Heart left ventricle (tissue), 16 donors: ENCODE results near the gene SPEF2. TPM values are rescaled to one million over a fixed set of nuclear protein-coding genes. Genes with fewer than 3 reads are reported as not detected.

Experiments used
- ATAC-seq, 4 donors: fragments of 200-7000 bp; cut with Tn5 transposase; one replicate each; pipeline ENCODE4 v1.9.1; 2020 to 2022; ENCODE audit warnings: moderate library complexity in 4 of 4, mild to moderate bottlenecking in 3 of 4, moderate number of reproducible peaks in 1 of 4
- DNase-seq, 5 donors: peaks; one replicate each; pipeline ENCODE4 v3.0.0-alpha.2; 2020
- H3K27ac ChIP-seq, 12 donors: fragments of 200-600 bp; sonication (generic) in 4 of 12; one replicate each; pipeline versions ENCODE4 v1.5.0 to v1.8.0; 2016 to 2022; ENCODE audit warnings: mild to moderate bottlenecking in 2 of 12
- H3K27me3 ChIP-seq, 9 donors: fragments of 200-600 bp; sonication (generic) in 2 of 9; one replicate each; pipeline versions ENCODE4 v1.5.1 to v1.8.0; 2016 to 2022; ENCODE audit warnings: mild to moderate bottlenecking in 3 of 9
- H3K36me3 ChIP-seq, 9 donors: fragments of 200-600 bp; sonication (generic) in 2 of 9; one replicate each; pipeline versions ENCODE4 v1.5.0 to v1.8.0; 2018 to 2022; ENCODE audit warnings: mild to moderate bottlenecking in 2 of 9
- H3K4me1 ChIP-seq, 12 donors: fragments of 200-600 bp; sonication (generic) in 4 of 12; one replicate each; pipeline versions ENCODE4 v1.5.0 to v1.8.0; 2016 to 2022; ENCODE audit warnings: mild to moderate bottlenecking in 3 of 12
- H3K4me3 ChIP-seq, 12 donors: fragments of 200-600 bp; sonication (generic) in 4 of 12; one replicate each; pipeline versions ENCODE4 v1.5.0 to v1.8.0; 2017 to 2022; ENCODE audit warnings: mild to moderate bottlenecking in 9 of 12, moderate library complexity in 4 of 12
- H3K9me3 ChIP-seq, 12 donors: fragments of 200-600 bp; sonication (generic) in 4 of 12; one replicate each; pipeline versions ENCODE4 v1.5.0 to v1.8.0; 2016 to 2022; ENCODE audit warnings: mild to moderate bottlenecking in 1 of 12
- CTCF ChIP-seq, 12 donors: fragments of 200-600 bp; sonication (generic) in 4 of 12; IDR thresholded peaks; one replicate each; pipeline versions ENCODE4 v1.5.0 to v1.8.0; 2018 to 2022; ENCODE audit warnings: antibody characterized with exemption in 12 of 12, mild to moderate bottlenecking in 5 of 12
- POLR2A ChIP-seq, 2 donors: fragments of 450-650 bp; IDR thresholded peaks; one replicate each; pipeline ENCODE4 v1.6.1; 2017; ENCODE audit warnings: antibody characterized with exemption in 2 of 2, mild to moderate bottlenecking in 2 of 2, moderate library complexity in 2 of 2
- WGBS, 4 donors: extraction: QIAGEN DNeasy Blood & Tissue Kit in 2 of 4; methylation state at CpG; one replicate each; pipeline versions ENCODE4 v1.1.5 to v1.1.7; 2013 to 2018; 5-methylcytosine and 5-hydroxymethylcytosine counted together
- intact Hi-C, 10 donors: fragments of 100-400 bp; cut with DNase I; formaldehyde crosslinking; loops; one replicate each; pipeline versions ENCODE4 v1.11.1 to v1.14.2; 2022
- polyA plus RNA-seq, 2 donors: library from polyadenylated mRNA; stranded (reverse); fragments of 200-250 nt; gene quantifications; one replicate each; pipeline ENCODE4 v1.2.3, GENCODE V29; 2013
- total RNA-seq, 9 donors: library from RNA; depleted of rRNA in 2 of 9; stranded (reverse); fragments of >200 nt in 2 of 9; fragmentation: NEBNext Ultra II Directional in 3 of 9; extraction: Animal tissue kit (Norgen Biotek cat#: 25700) in 3 of 9; gene quantifications; one replicate each; pipeline versions ENCODE4 v1.1.0 to v1.2.4, GENCODE V29; 2016 to 2023
- donor health status: ischemic (EF 13 %, LVEDD 7.1; RV severe dilation, severe dysfunction).
- donor health status: healthy with polysubstance abuse.
- donor health status: DM: no; HTN: yes; CAD: no.
- donor health status: DM: no; HTN: no; CAD: no.
- donor health status: ischemic (EF 25% LVEDD 6.9; RV normal size, moderate dysfunction).
- donor health status: ischemic (EF 25% LVEDD 5.7; RV mildly dilated, moderate dysfunction).
- donor health status: healthy.
- donor health status: DM: yes; HTN: yes; CAD: no.
- donor health status: ischemic (EF 35%, LVEDD 5.7; RV mildly dilated, moderate dysfunction).
- donor health status: nonischemic (EF 11% LVEDD 7.7; RV severe dilation, severe dysfunction).
- donor health status: DM: yes; HTN: yes; CAD: no.
- donor health status: PGD.
- donor health status: ischemic (EF 29% LVEDD 5.4; RV normal size, mild dysfunction).
- donor health status: nonischemic (EF 23%, LVEDD 6.1; RV moderate dilation, normal function).

The SPEF2 gene
- total and polyA plus RNA-seq, 11 donors = 0.46 to 4.1 (median 1.3) TPM

- Histone ChIP-seq H3K27ac (no peak overlapping the region), H3K27me3 (no peaks in the 10 kb centered on the region), H3K36me3 (no peaks in the 10 kb centered on the region), H3K9me3 (no peaks in the 10 kb centered on the region), H3K4me3 (no peak overlapping the region), H3K4me1 (peaks cover 0 to 11% (median 0%) of the 10 kb centered on the region in 12 donors)
- 91 to 93% (median 92%) methylated on average over 6 of the region's 6 CpGs for WGBS, 4 donors
- ATAC-seq (no peak), DNase-seq (no peak)
- intact Hi-C loops = no loop called here
- TF ChIP-seq CTCF (IDR thresholded peaks at IDR 0.05) (no peak), POLR2A (IDR thresholded peaks at IDR 0.05) (no peak)
Observed at GRCh38 chr5:35683466-35683865, 65.8 kb downstream of the SPEF2 start.

GRCh38 chr5:35685161-35685560, 67.5 kb downstream of the SPEF2 start:
- Histone ChIP-seq H3K36me3 (no peaks in the 10 kb centered on the region), H3K9me3 (no peaks in the 10 kb centered on the region), H3K27me3 (no peaks in the 10 kb centered on the region), H3K4me1 (peaks cover 0 to 5% (median 0%) of the 10 kb centered on the region in 12 donors), H3K4me3 (no peak overlapping the region), H3K27ac (no peak overlapping the region)
- DNase-seq (no peak), ATAC-seq (no peak)
- whole genome bisulfite sequencing, 4 donors = 54 to 70% (median 61%) methylated on average over 1 of the region's 1 CpG
- TF ChIP-seq CTCF (IDR thresholded peaks at IDR 0.05) = no peak
- TF ChIP-seq POLR2A (IDR thresholded peaks at IDR 0.05) = no peak
- intact Hi-C loops = no loop called here

GRCh38 chr5:35687961-35688360, 70.3 kb downstream of the SPEF2 start:
- no peak for ATAC-seq
- Histone ChIP-seq H3K36me3 (no peaks in the 10 kb centered on the region), H3K9me3 (no peaks in the 10 kb centered on the region), H3K4me1 (peaks cover 0 to 5% (median 0%) of the 10 kb centered on the region in 12 donors), H3K27ac (no peak overlapping the region), H3K4me3 (no peak overlapping the region), H3K27me3 (no peaks in the 10 kb centered on the region)
- DNase-seq = no peak
- 85 to 90% (median 87%) methylated on average over 2 of the region's 2 CpGs for WGBS, 4 donors
- intact Hi-C loops = no loop called here
- TF ChIP-seq POLR2A (IDR thresholded peaks at IDR 0.05) (no peak), CTCF (IDR thresholded peaks at IDR 0.05) (no peak)

GRCh38 chr5:35694481-35694880, 76.8 kb downstream of the SPEF2 start:
- H3K4me3 ChIP-seq = no peak overlapping the region
- H3K36me3 ChIP-seq = peaks cover 0 to 4% (median 0%) of the 10 kb centered on the region in 9 donors
- no peak for TF ChIP-seq POLR2A (IDR thresholded peaks at IDR 0.05)
- TF ChIP-seq CTCF (IDR thresholded peaks at IDR 0.05) = no peak
- intact Hi-C loops = no loop called here
- H3K27ac ChIP-seq = no peak overlapping the region
- ATAC-seq (no peak), DNase-seq (no peak)
- H3K4me1 ChIP-seq = peaks cover 0 to 8% (median 0%) of the 10 kb centered on the region in 12 donors
- H3K27me3 ChIP-seq = no peaks in the 10 kb centered on the region
- H3K9me3 ChIP-seq = no peaks in the 10 kb centered on the region
- WGBS, 4 donors = 63 to 80% (median 75%) methylated on average over 2 of the region's 2 CpGs
